SKM-1 treated with dmso at 0.1 percent for 144 hours (cell line): ENCODE results near the gene TMEM219.

ENCODE experiments used
- DNase-seq: peaks from one replicate; lab custom pipeline; 2025; ENCODE audit not compliant: unreplicated experiment; lab: John Stamatoyannopoulos, UW

TMEM219 gene

DNA sequence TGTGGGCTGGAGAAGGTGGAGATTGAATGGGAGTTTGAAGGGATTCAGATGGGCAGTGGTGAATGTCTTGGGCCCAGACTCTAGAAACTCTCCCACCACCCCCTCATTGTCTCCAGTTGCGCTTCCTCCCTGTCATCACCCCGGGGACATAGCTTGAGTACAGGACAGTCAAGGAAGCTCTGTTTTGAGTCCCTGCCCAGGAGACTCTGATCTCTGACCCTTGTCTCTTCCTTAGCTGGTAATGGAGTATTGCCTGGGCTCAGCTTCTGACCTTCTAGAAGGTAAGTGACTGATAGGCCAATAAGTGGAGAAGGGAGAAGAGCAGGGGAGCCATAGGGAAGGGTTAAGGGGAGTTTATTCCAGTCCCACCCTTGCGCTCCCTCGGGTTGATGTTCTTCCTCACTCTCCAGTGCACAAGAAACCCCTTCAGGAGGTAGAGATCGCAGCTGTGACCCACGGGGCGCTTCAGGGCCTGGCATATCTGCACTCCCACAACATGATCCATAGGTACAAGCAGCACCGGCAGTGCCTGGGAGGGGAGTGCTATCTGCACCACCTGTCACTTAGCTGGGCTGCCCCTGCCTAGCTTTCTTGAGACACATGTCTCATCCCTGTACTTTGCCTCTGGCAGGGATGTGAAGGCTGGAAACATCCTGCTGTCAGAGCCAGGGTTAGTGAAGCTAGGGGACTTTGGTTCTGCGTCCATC lies 16.8 kb downstream of the TMEM219 start:
- DNase-seq: no peak

DNA sequence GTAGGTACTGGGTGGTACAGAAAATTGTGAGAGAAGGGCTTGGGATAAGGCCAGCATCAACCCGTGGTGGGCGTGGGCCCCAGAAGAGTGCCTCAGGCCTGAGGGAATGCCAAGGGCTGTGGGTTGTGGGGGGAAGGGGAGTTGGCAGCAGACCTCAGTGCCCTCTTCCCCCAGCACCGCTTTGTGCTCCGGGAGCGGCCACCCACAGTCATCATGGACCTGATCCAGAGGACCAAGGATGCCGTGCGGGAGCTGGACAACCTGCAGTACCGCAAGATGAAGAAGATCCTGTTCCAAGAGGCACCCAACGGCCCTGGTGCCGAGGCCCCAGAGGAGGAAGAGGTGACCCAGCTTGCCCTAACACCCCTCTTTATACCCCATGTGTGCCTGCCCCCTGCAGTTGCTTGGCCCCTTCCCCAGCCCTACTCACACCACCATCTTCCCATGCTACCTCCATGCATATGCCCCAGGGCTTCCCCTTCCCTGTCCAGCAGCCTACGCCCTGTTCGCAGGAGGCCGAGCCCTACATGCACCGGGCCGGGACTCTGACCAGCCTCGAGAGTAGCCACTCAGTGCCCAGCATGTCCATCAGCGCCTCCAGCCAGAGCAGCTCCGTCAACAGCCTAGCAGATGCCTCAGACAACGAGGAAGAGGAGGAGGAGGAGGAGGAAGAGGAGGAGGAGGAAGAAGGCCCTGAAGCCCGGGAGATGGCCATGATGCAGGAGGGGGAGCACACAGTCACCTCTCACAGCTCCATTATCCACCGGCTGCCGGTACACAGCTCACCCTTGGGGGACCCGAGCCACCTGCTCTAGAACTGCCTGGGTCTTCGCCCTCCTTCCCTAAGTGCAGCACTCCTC lies 20.9 kb downstream of the TMEM219 start:
- DNase-seq: no peak

DNA sequence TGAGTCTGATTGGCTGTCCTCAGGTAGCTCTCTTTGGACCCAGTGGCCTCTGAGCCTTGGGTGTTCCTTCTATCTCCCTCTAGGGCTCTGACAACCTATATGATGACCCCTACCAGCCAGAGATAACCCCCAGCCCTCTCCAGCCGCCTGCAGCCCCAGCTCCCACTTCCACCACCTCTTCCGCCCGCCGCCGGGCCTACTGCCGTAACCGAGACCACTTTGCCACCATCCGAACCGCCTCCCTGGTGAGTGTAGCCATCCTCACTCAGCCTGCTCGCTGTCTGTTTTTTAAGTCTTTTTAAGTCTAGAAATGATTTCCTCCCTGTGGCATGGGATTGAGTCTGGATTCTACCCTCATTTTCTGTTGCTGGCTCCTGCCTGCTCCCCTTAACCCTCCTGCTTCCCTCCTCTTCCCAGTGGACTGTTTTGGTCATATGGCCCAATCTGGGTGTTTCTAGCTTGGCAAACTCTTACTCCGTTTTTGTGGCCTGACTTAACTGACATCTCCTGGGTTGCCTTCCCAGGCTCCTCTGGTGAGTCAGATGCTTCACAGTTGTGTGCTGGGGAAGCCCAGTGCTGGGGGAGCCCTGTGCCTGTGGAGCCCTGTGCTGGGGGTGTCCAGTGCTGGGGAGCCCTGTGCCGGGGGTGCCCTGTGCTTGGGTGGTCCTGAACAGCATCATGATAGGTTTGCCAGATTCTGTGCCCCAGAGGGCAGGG lies 21.7 kb downstream of the TMEM219 start:
- DNase-seq: no peak

DNA sequence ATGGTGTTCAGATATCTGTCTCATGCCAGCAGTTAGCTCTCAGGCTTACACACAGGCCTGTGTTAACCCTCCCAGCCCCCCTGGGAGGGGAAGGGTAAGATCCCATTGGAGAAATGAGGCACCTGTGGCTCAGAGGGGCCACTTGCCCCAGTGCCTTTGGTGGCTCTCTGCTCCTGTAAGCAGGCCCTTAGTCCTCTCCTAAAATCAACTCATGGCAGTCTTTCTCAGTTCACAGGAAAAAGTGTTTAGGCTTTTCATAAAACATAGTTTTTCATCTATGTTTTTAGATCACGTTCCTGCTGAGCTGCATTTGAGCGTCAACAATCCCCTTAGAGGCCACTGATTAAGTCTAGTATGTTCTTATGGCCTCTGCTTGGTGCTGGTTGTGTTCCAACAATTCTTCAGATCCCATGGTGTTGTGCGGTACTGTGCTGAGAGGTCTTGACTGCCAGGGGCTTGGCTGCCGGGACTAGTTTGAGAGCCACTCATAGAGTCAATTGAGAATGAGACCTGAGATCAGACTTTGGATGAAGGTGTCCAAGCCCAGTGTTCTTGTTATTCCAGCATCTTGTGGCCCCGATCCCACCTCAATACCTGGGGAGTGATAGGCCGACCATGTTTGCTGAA lies 22.4 kb downstream of the TMEM219 start:
- no peak for DNase-seq

DNA sequence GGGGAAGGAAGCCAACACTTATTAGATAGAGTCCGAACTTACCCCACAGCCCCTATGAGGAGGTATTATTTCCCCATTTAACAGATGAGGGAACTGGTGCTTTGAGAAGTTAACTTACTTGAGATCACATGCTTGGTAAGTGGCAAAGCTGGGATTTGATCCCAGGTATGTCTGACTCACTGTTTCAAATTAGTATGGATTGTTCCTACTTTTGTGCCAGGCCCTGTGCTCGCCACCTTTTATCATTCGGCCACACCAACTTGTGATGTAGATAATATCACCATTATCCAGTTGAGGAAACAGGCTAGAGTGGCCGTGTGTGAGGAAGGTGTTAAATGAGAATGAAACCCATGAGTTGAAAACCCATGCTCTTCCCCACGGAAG lies 22.9 kb downstream of the TMEM219 start:
- DNase-seq: no peak

DNA sequence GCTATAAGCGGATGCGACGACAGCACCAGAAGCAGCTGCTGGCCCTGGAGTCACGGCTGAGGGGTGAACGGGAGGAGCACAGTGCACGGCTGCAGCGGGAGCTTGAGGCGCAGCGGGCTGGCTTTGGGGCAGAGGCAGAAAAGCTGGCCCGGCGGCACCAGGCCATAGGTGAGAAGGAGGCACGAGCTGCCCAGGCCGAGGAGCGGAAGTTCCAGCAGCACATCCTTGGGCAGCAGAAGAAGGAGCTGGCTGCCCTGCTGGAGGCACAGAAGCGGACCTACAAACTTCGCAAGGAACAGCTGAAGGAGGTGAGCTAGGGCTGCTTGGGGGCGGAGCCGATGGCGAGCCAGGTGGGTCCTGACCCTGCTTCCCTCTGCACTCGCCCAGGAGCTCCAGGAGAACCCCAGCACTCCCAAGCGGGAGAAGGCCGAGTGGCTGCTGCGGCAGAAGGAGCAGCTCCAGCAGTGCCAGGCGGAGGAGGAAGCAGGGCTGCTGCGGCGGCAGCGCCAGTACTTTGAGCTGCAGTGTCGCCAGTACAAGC lies 23.5 kb downstream of the TMEM219 start:
- no peak for DNase-seq

DNA sequence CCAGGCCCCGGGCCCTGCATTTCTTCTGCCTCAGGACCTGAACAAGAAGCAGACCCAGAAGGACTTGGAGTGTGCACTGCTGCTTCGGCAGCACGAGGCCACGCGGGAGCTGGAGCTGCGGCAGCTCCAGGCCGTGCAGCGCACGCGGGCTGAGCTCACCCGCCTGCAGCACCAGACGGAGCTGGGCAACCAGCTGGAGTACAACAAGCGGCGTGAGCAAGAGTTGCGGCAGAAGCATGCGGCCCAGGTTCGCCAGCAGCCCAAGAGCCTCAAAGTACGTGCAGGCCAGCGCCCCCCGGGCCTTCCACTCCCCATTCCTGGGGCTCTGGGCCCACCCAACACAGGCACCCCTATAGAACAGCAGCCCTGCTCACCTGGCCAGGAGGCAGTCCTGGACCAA lies 24.4 kb downstream of the TMEM219 start:
- no peak for DNase-seq

DNA sequence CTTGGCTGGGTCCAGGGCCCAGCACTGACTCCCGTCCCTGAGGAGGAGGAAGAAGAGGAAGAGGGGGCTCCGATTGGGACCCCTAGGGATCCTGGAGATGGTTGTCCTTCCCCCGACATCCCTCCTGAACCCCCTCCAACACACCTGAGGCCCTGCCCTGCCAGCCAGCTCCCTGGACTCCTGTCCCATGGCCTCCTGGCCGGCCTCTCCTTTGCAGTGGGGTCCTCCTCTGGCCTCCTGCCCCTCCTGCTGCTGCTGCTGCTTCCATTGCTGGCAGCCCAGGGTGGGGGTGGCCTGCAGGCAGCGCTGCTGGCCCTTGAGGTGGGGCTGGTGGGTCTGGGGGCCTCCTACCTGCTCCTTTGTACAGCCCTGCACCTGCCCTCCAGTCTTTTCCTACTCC lies 25.1 kb downstream of the TMEM219 start:
- no peak for DNase-seq

DNA sequence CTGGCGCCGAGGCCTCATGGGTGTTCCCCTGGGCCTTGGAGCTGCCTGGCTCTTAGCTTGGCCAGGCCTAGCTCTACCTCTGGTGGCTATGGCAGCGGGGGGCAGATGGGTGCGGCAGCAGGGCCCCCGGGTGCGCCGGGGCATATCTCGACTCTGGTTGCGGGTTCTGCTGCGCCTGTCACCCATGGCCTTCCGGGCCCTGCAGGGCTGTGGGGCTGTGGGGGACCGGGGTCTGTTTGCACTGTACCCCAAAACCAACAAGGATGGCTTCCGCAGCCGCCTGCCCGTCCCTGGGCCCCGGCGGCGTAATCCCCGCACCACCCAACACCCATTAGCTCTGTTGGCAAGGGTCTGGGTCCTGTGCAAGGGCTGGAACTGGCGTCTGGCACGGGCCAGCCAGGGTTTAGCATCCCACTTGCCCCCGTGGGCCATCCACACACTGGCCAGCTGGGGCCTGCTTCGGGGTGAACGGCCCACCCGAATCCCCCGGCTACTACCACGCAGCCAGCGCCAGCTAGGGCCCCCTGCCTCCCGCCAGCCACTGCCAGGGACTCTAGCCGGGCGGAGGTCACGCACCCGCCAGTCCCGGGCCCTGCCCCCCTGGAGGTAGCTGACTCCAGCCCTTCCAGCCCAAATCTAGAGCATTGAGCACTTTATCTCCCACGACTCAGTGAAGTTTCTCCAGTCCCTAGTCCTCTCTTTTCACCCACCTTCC lies 25.6 kb downstream of the TMEM219 start:
- no peak for DNase-seq

DNA sequence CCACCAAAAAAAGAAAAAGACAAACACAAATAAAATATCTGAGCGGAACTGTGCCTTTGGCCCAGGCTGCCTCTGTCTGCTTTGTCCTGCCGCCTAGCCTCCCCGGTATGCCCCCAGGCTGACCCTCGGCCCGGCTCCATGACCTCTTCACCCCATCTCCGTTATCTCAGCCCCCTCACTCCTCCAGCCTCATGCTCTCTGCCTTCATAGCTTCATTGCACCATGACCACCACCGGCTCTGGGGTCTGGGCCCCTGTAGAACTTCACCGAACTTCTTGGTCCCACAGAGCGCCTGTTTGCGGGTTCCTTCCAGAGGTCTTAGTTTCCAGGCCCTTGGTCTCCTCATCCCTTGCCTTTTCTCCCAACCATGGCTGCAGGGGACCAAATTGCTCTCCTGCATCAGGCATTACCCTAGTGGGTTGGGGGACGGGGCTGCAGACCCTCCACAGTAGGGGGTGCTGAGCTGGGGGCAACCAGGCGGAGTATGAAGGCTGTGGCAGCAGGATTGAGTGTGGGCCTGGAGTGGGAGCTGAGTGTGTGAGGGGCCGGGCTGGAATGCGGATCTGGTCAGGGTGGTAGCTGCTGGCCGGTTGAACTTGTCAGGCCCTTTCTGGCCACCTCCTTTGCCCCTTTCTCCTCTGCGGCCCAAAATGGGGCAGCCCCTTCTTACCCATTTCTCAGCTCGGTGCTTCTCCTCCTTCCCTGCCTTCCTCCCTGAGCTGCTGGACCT lies 26.6 kb downstream of the TMEM219 start:
- no peak for DNase-seq

DNA sequence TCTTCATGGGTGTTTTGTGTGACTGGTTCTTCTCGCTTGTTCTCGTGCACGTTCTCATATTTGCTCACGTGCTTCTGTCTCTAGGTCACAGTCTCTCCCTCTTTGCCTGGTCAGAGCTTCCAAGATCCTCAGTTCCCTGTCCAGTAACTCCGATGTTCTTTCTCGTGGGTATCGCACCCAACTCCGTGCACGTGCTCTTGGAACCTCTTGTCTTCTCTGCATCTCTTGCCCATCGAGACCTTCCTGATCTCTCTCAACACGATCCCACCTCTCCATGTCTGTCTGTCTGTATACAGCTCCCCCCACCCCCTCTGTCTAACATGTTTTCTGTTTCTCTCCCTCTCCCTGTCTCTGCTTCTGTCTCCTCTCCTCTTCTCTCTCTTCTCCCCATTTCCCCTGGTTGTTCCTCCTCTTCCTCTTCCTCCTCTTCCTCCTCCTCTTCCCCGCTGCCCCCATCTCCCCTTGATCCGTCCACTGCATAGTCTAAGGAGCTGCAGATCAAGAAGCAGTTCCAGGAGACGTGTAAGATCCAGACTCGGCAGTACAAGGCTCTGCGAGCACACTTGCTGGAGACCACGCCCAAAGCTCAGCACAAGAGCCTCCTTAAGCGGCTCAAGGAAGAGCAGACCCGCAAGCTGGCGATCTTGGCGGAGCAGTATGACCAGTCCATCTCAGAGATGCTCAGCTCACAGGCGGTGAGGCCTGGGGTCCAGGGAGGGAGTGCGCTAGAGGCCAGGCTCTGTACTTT lies 27.4 kb downstream of the TMEM219 start:
- DNase-seq: no peak

DNA sequence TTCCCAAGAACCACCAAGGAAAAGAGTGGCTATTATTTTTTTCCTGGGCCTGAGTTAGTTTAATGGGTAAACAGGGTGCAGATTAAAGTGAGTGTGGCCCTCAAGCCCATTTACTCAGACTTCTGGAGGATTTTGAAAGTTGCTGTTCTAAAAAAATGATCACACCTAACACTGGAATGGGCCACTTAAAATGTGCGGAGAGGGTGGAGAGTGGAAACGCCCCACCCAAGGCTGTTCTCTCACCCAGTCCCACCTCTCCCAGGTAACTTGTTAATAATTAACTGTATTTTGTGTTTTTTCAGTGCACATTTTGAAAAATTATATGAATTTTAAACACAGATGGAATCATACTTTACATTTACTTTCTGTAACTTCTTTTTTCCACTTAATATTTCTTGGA lies 28.2 kb downstream of the TMEM219 start:
- DNase-seq: no peak

DNA sequence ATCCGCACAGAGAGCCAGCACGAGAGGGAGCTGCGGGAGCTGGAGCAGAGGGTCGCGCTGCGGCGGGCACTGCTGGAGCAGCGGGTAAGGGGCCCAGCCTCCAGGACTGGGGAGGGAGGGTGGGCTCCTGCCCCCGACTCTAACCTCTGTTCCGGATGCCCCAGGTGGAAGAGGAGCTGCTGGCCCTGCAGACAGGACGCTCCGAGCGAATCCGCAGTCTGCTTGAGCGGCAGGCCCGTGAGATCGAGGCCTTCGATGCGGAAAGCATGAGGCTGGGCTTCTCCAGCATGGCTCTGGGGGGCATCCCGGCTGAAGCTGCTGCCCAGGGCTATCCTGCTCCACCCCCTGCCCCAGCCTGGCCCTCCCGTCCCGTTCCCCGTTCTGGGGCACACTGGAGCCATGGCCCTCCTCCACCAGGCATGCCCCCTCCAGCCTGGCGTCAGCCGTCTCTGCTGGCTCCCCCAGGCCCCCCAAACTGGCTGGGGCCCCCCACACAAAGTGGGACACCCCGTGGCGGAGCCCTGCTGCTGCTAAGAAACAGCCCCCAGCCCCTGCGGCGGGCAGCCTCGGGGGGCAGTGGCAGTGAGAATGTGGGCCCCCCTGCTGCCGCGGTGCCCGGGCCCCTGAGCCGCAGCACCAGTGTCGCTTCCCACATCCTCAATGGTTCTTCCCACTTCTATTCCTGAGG lies 29.1 kb downstream of the TMEM219 start:
- no peak for DNase-seq

DNA sequence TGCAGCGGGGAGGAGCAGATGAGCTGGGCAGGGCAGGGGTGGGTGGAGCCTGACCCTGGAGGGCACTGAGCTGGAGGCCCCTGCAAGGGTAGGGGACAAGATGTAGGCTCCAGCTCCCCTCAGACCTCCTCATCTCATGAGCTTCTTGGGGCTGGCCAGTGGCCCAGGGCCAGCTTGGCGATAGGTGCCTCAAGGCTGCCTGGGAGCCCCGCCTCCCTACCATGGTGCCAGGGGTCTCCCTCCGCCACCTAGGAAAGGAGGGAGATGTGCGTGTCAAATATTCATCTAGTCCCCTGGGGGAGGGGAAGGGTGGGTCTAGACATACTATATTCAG lies 29.7 kb downstream of the TMEM219 start:
- no peak for DNase-seq

DNA sequence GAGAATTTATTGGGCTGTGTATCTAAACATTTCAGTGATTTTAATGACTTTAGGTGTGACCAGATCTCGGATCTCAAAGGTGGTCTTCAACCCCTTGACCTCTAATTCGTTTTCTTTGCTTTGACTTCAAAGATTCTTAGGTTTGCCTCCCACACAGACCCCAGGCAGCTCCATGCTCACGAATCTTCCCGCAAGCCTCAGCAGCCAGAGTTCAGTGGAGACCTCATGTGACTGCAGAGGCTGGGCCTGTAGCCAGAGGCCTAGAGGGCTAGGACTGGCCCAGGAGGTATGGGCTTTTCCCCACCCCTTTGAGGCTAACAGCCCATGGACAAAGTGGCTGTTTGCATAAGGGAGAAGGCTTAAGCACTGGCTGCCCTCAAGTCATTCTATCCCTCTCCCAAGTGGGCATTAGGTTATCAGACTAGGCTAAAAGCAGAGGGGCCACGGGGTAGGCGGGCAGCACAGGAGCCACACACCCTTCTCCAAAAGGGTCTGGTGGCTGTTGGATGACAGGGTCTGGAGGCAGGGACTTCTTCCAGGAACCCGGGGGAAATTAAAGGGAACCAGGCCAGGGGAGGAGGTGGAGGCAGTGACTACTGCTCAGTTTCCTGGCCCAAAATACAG lies 30.6 kb downstream of the TMEM219 start:
- no peak for DNase-seq

DNA sequence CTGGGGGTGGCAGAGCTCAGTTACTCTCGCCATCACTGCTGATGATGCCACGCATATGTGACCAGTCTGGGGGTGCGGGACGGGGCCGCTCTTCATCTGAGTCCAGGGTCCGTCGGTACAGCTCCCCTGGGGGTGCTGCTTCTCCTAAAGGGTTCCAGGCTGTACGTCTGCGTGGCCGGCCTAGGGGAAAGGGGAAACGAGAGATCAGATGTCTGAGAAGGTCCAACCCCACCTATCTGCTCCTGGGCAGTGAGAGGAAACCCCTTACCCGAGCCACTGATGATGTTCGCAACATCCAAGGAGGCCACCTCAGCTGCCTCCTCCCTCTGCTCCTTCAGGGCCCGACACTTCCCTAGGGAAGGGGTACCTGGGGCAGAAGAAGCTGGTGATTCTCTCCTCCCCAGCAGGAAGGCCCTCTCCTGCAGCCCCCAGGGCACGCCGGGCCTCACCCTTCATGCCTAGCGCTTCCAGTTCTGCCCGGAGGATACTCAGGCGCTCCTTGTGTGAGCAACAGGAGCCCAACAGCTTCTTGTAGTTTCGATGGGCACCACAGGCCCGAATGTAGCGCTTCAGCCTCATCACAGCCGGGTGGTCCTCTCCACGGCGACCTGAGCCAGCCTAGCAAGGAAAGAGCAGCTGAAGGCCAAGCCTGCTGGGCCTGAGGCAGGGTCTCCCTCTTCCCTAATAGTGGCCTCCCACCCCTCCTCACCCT lies 31.5 kb downstream of the TMEM219 start:
- DNase-seq: no peak

DNA sequence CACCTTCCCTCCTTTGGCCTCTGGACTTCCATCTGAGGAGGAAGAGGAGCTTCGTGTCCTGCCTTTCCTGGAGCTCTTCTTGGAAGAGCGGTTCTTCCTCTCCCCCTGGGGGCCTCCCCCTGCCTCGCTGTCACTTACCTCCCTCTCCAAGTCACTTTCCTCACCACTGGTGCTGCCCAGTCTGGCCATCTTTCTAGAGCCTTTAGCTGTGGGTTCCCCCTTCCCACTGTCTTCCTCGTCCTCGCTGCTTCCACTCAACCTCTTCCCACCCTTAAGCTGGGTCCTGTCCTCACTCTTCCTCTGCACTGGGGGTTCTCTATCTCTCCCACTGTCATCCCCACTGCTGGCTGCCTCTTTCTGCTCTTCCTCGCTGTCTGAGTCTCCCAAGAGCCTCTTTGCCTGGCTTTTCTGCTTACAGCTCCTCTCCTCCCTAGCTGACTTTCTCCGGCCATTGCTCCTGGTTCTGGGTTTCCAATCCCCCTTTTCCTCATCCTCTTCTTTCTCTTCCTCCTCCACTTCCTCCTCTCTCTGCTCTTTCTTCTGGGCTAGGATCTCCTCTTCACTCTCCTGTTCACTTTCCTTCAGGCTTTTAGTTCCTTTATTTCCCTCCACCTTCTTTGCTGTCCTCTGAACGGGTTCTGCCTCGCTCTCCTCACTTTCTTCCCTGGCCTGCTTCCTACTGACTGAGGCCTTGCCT lies 32.2 kb downstream of the TMEM219 start:
- DNase-seq: no peak
